ENCODE results near the gene FBXW4.

- TF ChIP-seq POLR2AphosphoS5 (IDR thresholded peaks at IDR 0.05) (no peak), POLR2A (IDR thresholded peaks at IDR 0.05) (no peak), CTCF (IDR thresholded peaks at IDR 0.05) (no peak), EP300 (IDR thresholded peaks at IDR 0.05) (no peak)
Measured at GRCh38 chr10:101575091-101575490, 119.9 kb downstream of the FBXW4 start.

Measured in upper lobe of left lung (tissue), 4 donors.